ENCODE data around the gene PHOX2A.
"Not testable (repeated sequence)": the region's sequence is repeated elsewhere in the genome, so short reads cannot be mapped to it uniquely, and the experiment has no call there.

PHOX2A gene

DNA sequence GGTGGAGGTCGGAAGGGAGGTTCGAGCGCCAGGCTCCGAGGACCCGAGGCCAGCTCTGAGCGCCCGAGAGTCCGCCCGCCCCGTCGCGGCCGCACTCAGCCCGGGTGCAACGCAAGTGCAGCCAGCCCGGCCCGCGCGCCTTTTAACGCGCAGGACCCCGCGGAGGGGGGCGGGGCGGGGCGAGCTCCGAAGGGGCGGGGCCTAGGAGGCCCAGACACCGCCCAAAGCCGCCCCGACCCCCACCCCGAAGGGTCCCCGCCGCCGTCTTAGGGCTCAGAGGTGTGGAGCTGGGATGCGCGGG is at the start of gene PHOX2A:
Gene PHOX2A (minus strand): TSS at position 117 of the 301 bp plus-strand sequence. CDS start 172 bp downstream, outside the sequence.
- DNase-seq: peak in 1 of 3 donors; percentile 30

DNA sequence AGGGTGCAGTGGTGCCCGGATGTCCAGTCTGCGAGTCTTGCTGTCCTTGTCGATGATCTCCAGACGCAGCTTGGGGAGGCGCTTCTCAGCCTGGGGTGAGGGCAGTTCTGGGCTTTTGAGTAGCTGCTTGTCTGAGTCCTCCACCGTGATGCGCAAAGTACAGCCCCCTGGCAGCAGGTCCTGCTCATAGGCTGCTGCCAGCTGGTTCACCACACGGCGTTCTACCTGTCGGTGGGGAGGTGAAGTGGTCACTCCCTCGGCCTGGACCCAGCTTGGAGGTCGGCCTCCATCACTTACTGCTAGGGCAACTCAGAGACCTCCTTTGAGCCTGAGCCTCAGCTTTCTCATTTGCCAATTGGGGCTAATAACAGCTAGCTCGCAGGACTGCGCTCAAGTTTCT is 49.4 kb upstream of the PHOX2A start:
- no peak for DNase-seq

- DNase-seq: no peak
These were observed 48.3 kb upstream of the PHOX2A start for GRCh38 chr11:72292106-72292785.

DNA sequence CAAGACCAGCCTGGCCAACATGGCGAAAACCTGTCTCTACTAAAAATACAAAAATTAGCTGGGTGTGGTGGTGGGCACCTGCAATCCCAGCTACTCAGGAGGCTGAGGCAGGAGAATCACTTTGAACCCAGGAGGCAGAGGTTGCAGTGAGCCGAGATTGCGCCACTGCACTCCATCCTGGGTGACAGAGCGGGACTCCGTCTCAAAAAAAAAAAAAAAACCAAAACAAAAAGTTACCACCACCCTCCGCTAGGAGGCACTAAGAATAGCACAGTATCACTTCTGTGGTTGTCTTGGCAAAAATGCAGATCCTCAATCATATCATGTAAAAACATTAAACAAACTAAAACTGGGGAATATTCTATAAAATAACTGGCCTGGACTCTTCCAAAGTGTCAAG is 46.8 kb upstream of the PHOX2A start:
- peak; percentile 62 to 78 (median 73) for DNase-seq

GRCh38 chr11:72287293-72287692 is 43.3 kb upstream of the PHOX2A start:
- no peak for DNase-seq

GRCh38 chr11:72283947-72284346 is 40.0 kb upstream of the PHOX2A start:
- no peak for DNase-seq

GRCh38 chr11:72280726-72281315 is 36.8 kb upstream of the PHOX2A start:
- no peak for DNase-seq

DNA sequence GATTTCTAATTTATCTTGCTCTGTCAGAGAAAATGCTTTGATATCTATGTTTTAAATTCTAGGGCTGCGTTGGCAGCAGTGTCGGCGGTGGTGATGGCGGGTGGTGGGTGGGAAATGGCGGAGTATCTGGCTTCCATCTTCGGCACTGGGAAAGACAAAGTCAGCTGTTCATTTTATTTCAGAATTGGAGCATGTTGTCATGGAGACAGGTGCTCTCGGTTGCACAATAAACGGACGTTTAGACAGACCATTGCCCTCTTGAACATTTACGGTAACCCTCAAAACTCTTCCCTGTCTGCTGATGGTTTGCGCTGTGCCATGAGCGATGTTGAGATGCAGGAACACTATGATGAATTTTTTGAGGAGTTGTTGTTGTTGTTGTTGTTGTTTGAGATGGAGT is 36.1 kb upstream of the PHOX2A start:
- DNase-seq: no peak

DNA sequence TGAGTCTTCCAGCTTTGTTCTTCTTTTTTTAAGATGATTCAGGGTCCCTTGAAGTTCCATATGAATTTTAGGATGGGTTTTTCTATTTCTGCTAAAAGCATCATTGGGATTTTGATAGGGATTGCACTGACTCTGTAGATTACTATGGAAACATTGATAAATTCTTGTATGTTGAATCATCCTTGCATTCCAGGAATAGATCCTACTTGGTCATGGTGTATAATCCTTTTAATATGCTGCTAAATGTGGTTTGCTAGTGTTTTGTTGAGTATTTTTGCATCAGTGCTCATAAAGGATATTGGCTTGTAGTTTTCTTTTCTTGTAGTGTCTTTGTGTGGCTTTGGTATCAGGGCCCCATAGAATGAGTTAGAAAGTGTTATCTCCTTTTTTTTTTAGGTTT is 34.9 kb upstream of the PHOX2A start:
- peak in 1 of 3 donors; percentile 44 for DNase-seq

- no peak for DNase-seq
These were observed 30.5 kb upstream of the PHOX2A start for GRCh38 chr11:72274435-72274834.

DNA sequence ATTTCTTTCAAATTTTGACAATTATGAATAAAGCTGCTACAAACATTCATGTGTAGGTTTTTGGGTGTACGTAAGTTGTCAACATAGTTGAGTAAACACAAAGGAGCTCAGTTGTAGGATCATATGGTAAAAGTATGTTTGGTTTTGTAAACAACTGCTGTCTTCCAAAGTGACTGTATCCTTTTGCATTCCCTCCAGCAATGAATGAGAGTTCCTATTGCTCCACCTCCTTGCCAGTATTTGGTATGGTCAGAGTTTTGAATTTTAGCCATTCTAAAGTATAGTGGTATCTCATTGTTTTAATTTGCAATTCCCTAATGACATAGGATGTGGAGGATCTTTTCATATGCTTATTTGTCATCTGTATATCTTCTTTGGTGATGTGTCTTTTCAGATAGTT is 28.0 kb upstream of the PHOX2A start:
- DNase-seq: no peak

DNA sequence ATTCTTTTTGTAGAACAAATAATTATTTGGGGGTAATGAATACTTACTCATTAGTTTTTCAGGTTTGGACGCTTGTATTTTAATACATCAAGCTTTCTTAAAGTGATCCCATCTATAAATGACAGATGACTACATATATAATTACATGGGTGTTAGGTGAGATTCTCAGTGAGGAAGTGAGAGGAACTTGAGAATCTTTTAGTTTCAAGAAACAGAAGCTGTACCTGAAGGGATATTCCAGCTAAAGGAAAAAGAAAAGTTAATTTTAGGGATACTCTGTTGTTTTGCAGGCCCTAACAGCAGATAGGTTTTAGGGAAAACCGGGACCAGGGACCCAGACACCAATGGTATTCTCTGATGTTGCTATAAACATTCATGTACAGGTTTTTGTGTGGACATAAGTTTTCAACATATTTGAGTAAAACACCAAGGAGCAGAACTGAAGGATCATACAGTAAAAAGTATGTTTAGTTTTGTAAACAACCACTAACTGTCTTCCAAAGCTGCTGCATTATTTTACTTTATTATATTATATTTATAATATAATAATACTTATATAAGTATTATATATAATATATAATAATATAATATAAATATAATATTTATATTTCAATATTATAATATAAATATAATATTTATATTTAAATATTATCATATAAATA is 24.1 kb upstream of the PHOX2A start:
- no peak for DNase-seq

- DNase-seq: not testable (repeated sequence)
These were observed 23.0 kb upstream of the PHOX2A start for GRCh38 chr11:72266960-72267359.

GRCh38 chr11:72265951-72266350 is 22.0 kb upstream of the PHOX2A start:
- no peak for DNase-seq

- peak; percentile 63 to 82 (median 77) for DNase-seq
These were observed 19.4 kb upstream of the PHOX2A start for GRCh38 chr11:72263361-72263760.

- no peak for DNase-seq
These were observed 16.6 kb upstream of the PHOX2A start for GRCh38 chr11:72260574-72260973.

- no peak for DNase-seq
These were observed 15.5 kb upstream of the PHOX2A start for GRCh38 chr11:72259490-72259889.

DNA sequence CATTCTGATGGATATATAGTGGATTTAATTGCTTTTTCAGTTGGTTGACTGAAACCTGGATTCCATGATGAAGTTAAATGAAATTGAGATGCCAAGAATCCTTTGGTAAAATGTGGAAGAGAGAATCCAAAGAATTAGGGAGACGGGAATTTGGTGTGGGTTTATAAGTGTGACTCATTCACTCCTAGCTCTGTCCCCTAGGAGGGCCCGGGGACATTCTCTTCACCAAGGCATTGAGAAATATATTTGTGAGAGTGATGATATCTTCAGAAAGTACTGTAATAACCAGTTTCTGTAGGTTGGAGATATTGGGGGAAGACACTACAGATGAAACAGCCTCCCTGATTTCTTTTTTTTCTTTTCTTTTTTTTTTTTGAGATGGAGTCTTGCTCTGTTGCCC is 13.6 kb upstream of the PHOX2A start:
- DNase-seq: peak in 1 of 3 donors; percentile 30

- DNase-seq: no peak
These were observed 10.5 kb upstream of the PHOX2A start for GRCh38 chr11:72254299-72254993.

GRCh38 chr11:72253392-72253791 is 9.4 kb upstream of the PHOX2A start:
- DNase-seq: peak; percentile 26 to 51 (median 37)

DNA sequence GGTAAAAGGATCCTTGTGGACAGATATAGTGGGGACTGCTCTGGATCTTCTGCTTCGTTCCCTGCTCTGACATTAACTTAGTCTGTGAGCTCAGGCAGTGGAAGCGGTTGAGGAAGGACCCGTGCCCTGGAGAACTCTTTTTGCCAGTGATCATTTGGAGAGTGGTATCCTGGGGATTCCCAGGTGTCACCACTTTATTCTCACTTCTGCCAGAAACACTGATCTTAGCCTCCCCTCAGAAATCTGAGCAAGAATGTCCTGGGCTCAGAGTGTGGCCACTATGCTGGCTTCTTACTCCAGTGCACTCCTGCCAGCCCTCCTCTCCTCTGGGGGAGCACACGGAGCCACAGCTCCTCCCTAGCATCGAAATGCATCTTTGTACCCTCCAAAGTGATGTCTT is 7.6 kb upstream of the PHOX2A start:
- no peak for DNase-seq

GRCh38 chr11:72250661-72251464 is 6.9 kb upstream of the PHOX2A start:
- DNase-seq: no peak

GRCh38 chr11:72249961-72250360 is 6.0 kb upstream of the PHOX2A start:
- DNase-seq: no peak
